ENCODE measurements around the gene ELOVL6.
"Not testable (repeated sequence)": the region's sequence is repeated elsewhere in the genome, so short reads cannot be mapped to it uniquely, and the experiment has no call there.

Gene ELOVL6, protein sequence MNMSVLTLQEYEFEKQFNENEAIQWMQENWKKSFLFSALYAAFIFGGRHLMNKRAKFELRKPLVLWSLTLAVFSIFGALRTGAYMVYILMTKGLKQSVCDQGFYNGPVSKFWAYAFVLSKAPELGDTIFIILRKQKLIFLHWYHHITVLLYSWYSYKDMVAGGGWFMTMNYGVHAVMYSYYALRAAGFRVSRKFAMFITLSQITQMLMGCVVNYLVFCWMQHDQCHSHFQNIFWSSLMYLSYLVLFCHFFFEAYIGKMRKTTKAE

GRCh38 chr4:110198435-110199416 is at the start of gene ELOVL6:
Gene ELOVL6 (minus strand): TSS chr4:110198615. CDS start chr4:110198335, 280 bp downstream.
- in situ Hi-C loops (cut with HindIII; ENCODE audit: low sequenced_read_pairs): no loop called here

DNA sequence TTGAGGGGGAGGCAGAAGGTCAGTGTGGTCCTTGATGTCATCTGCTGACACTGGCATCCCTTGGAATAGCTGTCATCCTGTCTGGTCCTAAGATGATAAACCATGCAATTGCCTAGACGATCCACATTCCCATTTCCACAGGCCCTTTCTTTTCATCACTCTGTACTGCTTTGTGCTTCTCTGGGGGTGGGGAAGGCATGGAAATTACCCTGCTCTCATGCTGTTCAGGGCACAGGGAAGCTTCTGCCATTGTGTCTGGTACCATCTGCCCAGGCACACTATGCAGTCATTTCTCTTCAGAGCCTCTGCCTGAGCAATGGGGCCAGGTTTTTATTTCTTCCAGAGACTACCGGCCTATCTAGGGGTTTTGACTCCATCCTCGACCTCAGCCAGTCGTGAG is 49.7 kb upstream of the ELOVL6 start:
- in situ Hi-C loops (cut with HindIII; ENCODE audit: low sequenced_read_pairs): no loop called here

DNA sequence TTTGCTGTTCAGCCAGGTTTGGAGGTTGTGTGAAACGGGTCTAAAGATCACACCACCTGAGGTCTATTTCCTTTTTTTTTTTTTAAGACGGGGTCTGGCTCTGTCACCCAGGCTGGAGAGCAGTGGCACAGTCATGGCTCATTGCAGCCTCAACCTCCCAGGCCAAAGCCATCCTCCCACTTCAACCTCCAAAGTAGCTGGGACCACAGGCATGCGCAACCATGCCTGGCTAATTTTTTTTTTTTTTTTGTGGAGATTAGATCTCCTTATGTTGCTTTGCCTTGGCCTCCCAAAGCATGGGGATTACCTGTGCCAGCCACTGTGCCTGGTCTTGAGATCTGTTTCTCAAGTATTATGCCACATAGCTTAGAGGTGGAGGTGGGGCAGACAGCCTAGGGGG is 49.2 kb upstream of the ELOVL6 start:
- in situ Hi-C loops (cut with HindIII; ENCODE audit: low sequenced_read_pairs): no loop called here

DNA sequence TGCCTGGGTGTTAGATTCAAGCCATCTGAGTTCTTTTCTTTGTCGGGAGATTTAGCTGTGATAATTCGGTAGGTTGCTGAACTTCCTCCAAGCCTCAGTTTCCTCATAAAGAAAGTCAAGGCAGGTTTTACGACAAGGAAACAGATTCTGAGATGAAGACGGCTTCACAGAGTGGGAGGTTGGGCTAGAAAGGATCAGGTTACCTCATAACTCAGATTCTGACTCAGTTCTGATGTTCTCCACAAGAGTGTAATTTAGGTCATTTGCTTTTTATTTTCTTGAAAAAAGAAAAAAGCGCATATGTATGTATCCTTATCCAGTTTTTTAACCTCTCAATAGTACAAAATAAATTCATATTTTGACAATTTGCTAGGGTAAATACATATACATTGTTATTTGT is 47.2 kb upstream of the ELOVL6 start:
- in situ Hi-C loops (cut with HindIII; ENCODE audit: low sequenced_read_pairs): no loop called here

DNA sequence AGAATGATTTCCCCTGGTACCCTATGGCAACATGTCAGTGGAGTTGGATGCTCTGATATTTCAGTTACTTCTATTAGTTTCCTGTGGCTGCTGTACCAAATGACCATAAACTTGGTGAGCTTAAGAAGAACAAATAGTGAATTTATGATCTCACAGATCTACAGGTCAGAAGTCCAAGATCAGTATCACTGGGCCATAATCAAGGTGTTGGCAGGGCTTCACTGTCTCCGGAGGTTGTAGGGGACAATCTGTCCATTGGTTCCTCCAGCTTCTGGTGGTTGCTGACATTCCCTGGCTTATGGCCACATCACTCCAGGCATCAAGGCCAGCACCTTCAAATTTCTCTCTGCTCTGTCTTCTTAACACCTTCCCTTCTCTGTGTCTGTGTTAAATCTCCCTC is 37.9 kb upstream of the ELOVL6 start:
- in situ Hi-C loops (cut with HindIII; ENCODE audit: low sequenced_read_pairs): no loop called here

DNA sequence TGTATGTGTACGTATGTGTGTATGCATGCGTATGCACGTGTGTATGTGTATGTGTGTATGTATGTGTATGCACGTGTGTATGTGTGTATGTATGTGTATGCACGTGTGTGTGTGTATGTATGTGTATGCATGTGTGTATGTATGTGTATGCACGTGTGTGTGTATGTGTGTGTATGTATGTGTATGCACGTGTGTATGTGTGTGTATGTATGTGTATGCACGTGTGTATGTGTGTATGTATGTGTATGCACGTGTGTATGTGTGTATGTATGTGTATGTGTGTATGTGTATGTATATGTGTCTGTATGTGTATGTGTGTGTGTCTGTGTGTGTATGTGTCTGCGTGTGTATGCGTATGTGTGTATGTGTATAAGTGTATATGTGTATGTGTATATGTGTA is 35.2 kb upstream of the ELOVL6 start:
- in situ Hi-C loops (cut with HindIII; ENCODE audit: low sequenced_read_pairs): not testable (repeated sequence)

GRCh38 chr4:110231869-110232268 is 33.5 kb upstream of the ELOVL6 start:
- in situ Hi-C loops (cut with HindIII; ENCODE audit: low sequenced_read_pairs): no loop called here

GRCh38 chr4:110229266-110229665 is 30.9 kb upstream of the ELOVL6 start:
- in situ Hi-C loops (cut with HindIII; ENCODE audit: low sequenced_read_pairs): no loop called here

DNA sequence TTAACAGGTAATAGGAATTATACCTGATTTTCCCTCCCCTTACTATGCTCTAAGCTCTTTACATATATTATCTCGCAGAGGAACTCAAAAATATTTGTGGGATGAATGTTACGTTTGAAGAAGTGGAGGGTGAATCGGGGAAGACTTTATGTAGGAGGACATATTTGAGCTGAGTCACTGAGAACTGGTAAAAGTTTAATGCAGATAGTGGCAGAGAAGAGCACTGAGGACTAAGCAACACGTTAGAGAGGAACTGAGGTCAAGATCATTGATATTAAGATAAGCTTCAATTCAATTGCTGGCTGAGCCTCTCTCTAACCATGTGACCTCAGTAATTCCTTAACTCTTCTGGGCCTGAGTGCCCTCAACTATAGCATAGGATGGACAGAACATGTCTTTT is 26.4 kb upstream of the ELOVL6 start:
- in situ Hi-C loops (cut with HindIII; ENCODE audit: low sequenced_read_pairs): no loop called here

GRCh38 chr4:110224142-110224541 is 25.7 kb upstream of the ELOVL6 start:
- in situ Hi-C loops (cut with HindIII; ENCODE audit: low sequenced_read_pairs): no loop called here

GRCh38 chr4:110218935-110219334 is 20.5 kb upstream of the ELOVL6 start:
- in situ Hi-C loops (cut with HindIII; ENCODE audit: low sequenced_read_pairs): not testable (repeated sequence)

DNA sequence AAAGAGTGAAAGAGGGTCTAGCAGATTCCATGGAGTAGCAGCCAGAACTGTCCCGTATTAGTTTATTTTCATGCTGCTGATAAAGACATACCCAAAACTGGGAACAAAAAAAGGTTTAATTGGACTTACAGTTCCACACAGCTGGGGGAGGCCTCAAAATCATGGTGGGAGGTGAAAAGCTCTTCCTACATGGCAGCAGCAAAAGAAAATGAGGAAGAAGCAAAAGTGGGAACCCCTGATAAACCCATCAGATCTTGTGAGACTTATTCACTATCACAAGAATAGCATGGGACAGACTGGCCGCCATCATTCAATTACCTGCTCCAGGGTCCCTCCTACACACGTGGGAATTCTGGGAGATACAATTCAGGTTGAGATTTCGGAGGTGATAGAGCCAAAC is 18.8 kb upstream of the ELOVL6 start:
- in situ Hi-C loops (cut with HindIII; ENCODE audit: low sequenced_read_pairs): not testable (repeated sequence)

- in situ Hi-C loops (cut with HindIII; ENCODE audit: low sequenced_read_pairs): no loop called here
Observed at GRCh38 chr4:110216129-110216528, 17.7 kb upstream of the ELOVL6 start.

- in situ Hi-C loops (cut with HindIII; ENCODE audit: low sequenced_read_pairs): no loop called here
Observed at GRCh38 chr4:110211770-110212061, 13.3 kb upstream of the ELOVL6 start.

DNA sequence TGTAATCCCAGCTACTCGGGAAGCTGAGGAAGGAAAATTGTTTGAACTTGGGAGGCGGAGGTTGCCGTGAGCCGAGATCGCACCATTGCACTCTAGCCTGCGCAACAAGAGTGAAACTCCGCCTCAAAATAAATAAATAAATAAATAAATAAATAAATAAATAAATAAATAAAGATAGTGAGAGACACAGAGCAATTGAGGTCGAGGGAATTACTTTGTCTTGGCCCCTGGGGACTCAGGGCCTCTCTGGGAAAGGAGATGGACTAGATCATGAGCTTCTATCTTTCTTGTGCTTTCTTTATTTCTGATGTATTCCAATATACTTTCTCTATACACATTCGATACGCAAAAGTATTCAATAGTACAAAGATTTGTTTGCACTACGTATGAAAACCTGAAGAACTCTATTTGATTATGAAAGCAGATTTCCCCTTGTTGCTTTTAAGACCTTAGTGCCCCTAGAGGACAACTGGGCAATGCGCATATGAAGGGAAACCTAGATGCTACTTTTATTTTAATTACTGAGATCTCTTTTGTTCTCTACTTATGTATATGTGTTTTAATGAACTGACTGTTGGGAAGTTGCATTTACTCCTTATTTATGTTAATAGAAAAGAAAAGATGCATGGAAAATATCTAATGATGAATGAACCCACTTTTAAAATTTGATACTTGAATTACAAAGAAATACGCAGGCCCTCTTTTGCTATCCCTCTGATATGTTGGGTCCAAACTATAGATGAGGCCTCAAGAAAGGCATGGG is 12.8 kb upstream of the ELOVL6 start:
- in situ Hi-C loops (cut with HindIII; ENCODE audit: low sequenced_read_pairs): no loop called here

DNA sequence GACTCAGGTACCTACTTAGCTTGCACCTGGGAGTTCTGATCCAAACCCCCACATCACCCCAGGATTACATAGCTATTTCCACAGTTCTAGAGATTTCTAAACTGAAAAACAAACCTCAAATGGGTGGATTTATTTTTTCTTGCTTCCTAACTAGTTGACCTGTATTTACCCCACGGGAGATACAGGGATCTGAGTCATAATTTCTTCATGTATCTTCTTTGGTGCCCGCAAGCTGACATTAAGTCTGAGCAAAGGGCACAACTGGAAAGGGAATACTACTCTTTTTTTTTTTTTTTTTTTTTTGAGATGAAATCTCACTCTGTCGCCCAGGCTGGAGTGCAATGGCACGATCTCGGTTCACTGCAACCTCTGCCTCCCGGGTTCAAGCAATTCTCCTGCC is 10.0 kb upstream of the ELOVL6 start:
- in situ Hi-C loops (cut with HindIII; ENCODE audit: low sequenced_read_pairs): no loop called here

- in situ Hi-C loops (cut with HindIII; ENCODE audit: low sequenced_read_pairs): no loop called here
Observed at GRCh38 chr4:110207233-110207632, 8.8 kb upstream of the ELOVL6 start.

GRCh38 chr4:110202024-110202423 is 3.6 kb upstream of the ELOVL6 start:
- in situ Hi-C loops (cut with HindIII; ENCODE audit: low sequenced_read_pairs): no loop called here

GRCh38 chr4:110201502-110201901 is 3.1 kb upstream of the ELOVL6 start:
- in situ Hi-C loops (cut with HindIII; ENCODE audit: low sequenced_read_pairs): no loop called here

DNA sequence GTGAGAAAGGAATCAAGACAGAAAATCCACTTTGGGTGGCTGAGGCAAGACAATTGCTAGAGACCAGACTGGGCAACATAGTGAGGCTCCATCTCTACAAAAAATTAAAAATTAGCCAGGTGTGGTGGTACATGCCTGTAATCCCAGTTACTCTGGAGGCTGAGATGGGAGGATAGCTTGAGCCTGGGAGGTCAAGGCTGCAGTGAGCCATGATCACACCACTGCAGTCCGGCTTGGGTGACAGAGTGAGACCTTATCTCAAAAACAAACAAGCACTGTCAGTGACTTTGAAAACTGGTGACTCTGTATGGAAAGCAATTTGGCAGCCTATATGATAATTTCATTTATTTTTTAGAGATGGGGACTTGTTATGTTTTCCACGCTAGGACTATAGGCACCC is 2.3 kb upstream of the ELOVL6 start:
- in situ Hi-C loops (cut with HindIII; ENCODE audit: low sequenced_read_pairs): no loop called here

GRCh38 chr4:110198049-110198434 is 373 bp downstream of the ELOVL6 start:
- in situ Hi-C loops (cut with HindIII; ENCODE audit: low sequenced_read_pairs): no loop called here
